HG03175 (cell line): Measurements from ENCODE around the gene PUDP.

Experiments
- ATAC-seq: cut with Tn5 transposase; IDR thresholded peaks from one replicate; pipeline ENCODE4 v1.9.1; 2021; ENCODE audit warnings: mild to moderate bottlenecking, moderate library complexity; ENCODE audit not compliant: unreplicated experiment

PUDP gene

DNA sequence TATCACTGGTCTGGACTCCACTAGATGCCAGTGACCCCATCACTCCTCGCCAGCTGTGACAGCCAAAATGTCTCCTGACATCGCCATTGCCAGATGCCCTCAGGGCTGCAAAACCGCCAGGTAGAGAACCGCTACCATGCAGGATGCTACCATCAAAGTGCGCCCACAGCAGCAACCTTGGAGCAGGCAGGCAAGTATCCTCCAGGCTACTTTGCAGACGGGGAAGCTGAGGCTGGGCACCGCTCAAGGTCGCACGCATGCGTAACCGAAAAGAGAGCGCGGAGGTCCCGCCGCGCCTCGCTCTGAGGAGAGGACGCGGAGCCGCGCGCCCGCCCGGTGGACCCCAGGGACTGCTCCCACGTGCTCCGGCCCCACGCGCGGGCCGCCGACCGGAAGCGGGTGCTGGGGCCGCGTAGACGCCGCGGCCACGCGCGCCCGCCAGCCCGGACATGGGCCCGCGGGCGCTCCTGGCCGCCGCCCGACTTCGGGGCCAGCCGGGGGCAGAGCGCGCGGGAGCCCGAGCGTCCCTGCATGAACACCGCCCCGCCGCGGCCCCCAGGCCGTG lies 458 bp downstream of the PUDP start, which contains the start of gene STS:
Gene STS (plus strand): TSS at position 300 of the 565 bp plus-strand sequence. CDS start 105,488 bp downstream, outside the sequence.
- ATAC-seq, result peak; percentile 44

DNA sequence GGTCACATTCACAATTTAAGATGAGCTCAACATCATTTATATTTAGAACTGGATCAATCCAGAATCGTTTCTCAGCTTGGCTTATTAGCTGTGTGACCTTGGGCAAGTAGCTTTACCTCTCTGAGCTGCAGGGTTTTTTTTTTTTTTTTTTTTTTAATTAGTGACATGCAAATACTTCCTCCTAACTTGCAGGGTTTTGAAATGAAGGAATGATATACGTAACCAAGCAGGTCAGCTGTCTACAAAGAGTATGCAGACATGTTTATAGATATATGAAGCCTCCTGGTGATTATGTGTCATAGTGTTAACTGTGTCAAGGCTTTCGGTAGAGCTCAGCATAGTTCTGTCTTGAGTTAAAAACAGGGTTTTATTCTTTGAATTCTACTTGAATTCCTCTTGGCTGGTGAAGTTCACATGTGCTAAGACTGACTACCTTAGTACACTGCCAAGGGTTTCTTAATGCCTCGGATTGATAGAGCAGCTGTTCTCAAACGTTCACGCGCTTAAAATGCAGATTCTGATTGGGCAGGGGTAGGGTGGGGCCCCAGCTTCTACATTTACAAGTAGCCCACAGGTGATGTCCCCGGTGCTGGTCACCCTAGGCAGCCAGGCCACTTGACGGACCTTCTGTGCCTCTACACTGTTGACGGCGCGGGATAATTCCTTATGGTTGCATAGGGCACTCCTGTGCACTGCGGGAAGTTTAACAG lies 1.1 kb downstream of the PUDP start:
- peak; percentile 15 for ATAC-seq

DNA sequence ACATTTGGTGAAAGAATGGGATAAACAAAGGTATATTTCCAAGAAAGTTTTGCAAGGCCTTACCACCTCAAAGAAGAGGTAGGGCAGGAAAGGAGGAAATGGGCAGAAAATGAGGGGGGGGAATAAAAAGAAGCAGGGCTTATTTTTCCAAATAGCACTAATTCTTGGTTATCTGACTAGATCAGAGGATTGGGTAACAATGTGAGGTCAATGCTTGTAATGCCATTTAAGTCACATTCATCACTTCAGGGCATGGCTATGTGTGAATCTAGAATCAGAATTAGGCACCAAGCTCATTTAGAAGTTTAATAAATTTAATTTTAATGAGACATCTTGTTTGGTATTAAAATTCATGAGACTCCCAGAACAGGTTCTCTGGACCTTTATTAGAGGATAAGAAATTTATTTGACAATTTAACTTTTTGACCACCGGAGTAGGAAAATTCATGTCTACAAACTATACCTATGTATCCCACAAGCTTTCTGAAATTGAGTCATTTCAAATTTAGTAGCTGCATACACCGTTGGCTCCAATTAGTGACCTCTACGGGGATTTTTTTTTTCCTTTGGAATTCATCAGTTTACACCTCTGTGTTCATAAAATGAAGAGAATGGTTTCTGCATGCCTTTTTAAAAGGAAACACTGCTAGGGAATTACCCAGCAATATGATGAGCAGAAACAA lies 1.8 kb downstream of the PUDP start:
- no peak for ATAC-seq

DNA sequence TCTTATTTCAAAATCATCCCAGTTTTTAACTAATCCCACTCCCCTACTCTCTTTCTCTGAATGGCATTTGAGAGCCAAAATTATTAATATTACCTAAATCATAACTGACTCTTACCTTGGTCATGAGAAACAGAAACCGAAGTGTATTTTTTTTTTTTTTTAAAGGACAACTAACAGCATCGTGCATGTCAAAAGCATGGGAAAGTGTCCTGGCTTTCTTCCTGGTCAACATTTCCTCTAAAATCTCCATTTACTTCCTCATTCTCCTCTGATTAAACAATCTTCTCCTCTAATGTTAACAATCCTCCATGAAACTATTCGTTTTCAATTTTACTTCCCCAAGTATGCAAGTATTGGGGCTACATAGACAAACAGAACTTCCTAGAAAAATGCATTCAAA lies 2.5 kb downstream of the PUDP start:
- no peak for ATAC-seq

DNA sequence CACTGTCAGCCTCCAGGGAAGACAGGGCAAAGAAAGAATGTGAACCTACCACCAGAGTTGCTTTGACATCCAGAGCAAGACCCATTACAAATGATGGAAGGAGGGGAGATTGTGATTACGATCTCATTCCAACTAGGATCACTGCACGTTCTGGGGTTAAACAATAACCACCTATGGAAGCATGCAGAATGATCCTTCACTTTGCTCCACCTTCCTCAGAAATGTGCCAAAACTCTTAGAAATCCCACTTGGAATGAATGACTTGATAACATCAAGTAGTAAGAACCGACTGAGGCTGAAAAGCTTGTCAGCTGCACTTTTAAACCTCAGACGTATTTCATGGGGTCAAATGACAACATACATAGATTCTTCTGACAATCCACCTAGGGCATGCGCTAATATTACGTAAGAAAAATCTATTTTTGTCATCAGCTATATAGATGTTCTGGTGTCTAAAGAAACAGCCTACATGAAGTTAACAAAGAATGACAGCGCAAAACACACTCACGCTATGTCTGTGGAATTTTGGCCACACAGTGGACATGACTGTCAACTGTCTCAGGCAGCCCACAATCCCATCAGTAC lies 3.9 kb downstream of the PUDP start:
- no peak for ATAC-seq

DNA sequence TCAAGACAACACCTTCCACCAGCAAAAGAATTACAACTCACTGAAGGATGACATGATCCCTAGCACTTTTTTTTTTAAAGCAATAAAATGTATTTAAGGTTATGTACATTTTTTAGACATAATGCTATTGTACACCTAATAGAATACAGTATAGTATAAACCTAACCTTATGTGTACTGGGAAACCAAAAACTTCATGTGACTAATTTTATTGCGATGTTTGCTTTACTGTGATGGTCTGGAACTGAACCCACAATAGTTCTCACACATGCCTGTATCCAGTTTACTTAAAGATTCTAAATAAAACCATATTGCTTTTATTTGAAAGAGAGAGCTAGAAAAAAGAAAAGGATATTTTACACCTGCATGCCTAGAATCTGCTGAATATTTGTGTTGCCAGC lies 4.9 kb downstream of the PUDP start:
- ATAC-seq, result no peak

DNA sequence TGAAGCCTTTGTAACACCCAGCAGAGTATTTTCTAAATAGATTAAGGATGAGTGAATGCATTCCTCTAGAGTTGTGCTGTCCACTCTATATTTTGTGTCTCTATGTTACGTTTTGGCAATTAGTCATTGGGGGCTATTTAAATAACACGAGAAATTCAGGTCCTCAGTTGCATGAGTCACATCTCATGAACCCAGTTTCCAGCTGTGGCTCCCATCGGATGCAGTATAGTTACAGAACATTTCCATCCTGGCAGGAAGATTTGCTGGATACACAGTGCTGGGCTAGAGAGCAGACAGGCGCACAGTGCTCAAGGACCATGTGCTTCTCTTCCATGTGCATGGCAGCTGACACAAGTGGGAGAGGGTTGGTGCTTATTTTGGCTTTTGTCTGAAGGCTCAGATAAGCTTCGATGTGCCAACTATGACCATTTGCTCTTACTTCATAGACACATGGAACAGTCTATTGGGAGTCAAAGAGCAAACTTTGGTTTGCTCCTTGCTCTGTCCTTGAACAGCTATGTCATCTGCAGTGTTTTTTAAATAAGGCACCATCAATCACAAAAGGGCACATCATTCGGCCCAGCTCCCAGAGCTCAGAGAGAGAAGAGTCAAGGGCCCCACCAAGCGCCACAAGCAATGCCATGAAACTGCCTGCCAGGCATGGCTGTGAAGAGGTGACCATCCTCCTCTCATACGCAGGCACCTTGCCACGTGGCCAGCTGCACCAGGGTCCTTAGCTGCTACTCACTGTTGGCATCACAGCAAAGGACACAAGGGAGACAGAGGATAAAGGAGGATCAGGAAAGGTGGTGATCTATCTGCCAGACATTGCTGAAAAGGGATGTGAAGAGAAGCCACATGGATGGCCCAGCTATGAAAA lies 8.5 kb downstream of the PUDP start:
- no peak for ATAC-seq

DNA sequence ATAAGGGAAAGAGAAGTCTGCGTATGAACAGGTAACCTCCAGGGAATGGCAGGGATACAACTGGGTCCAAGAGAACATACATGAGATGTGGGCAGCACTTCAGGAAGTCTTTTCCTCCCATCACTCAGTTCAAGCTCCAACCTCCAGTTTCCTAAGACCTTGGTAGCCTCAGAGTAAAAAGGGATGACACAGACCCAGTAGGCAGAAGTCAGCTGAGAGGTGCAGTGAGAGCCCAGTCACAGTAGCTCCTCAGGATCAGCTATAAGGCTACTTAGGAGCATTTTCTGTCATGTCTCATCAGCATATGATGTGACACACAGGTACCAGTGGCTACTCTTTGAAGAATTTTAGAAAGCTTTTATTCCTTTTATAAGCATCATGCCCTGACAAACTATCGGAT lies 13.0 kb downstream of the PUDP start:
- no peak for ATAC-seq

DNA sequence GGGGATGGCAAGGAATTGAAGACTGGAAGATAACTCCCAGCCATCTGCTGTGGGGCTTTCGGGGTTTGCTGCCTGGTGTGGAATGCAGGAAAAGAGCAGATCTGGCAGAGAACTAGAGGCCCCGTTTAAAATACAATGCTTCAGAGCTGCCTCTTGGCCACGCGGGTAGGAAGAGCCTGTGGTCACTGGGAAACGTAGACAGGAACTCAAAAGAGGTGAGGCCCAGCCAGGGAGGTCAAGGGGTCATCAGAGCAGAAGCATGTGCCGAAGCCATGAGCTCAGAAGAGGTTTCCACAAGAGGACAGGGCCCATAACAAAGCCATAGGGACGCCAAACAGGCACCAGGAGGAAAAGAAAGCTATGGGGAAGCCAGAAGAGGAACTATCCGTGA lies 14.9 kb downstream of the PUDP start:
- ATAC-seq, result peak; percentile 9

DNA sequence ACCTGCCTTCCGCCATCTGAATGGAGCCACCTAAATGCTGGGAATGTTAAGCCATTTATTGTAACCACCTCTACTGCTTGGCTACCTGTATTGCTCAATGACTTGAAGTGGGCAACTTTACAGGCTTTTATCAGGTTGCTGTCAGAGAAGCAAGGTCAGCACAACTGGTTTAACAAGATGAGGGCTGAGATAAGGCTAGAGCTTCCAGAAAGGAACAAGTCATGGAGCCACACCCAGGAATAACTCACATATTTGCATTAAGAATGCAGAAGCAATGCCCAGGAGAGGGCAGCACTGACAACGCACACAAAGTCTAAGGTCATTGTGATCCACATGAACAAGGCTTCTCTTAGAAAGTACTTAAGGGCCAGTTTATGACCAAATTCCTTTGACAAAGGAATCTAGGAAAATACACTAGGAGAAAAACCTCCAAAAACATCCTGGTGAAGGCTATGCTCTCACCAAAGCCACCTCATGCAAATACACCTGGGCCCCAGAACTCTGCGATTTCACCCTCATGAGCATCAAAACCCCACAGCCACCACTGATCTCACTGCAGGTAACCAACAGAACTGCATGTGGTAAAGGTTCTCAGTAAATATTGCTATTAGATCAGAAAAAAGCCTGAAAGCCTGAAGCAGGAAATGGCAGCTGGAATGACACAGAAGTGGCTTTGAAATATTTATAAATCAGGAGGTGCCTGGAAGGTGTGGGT lies 15.5 kb downstream of the PUDP start:
- ATAC-seq, result peak; percentile 86

DNA sequence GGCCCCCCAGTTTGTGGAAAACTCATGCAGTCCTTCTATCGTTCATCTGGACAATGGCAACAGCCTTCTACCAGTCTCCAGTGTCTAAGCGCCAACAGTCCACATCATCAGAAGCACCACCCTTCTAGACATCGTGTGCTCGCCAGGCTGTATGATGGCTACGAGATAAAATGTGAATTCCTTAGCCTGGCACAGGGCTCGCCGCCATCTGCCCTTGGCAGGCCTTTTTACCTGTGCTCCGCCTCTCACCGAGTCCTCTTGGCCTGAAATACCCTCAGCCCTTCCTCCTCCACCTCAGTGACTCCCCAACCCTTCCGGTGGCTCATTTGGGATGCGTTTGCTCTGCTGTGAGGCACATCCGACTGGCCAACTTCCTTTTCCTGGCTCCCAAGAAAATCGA lies 16.3 kb downstream of the PUDP start:
- no peak for ATAC-seq

DNA sequence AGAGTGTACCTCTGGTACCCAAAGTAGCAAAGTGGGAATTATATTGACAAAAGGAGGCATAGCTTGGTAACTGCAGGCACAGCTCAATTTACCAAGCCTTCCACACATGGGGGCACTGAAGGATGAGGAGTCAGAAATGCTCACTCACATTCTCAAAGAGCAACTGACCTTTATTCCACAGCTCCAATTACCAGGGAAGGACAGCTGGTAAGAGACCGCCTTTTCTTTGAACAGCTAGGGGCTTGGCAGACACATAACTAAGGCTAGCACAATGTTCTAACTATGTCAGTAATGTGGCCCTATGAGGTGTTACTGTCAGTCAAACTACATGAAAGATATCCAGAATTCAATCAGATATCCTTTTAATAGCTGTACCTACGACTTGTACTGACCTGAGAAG lies 20.9 kb downstream of the PUDP start:
- no peak for ATAC-seq

DNA sequence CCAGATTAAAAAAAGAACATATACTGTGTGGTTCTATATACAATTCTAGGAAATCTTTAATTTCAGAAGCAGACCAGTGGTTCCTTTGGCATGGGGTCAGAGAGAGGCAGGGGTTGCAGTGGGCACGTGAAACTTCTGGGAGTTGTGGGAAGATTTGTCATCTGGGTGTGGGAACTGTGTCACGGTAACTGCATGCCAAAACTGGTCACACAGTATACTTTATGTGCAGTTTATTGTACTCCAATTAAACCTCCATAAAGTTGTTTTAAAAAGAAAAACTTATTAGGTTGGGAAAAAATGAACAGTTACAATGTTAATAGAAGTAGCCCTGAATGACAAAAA lies 27.1 kb downstream of the PUDP start:
- no peak for ATAC-seq

DNA sequence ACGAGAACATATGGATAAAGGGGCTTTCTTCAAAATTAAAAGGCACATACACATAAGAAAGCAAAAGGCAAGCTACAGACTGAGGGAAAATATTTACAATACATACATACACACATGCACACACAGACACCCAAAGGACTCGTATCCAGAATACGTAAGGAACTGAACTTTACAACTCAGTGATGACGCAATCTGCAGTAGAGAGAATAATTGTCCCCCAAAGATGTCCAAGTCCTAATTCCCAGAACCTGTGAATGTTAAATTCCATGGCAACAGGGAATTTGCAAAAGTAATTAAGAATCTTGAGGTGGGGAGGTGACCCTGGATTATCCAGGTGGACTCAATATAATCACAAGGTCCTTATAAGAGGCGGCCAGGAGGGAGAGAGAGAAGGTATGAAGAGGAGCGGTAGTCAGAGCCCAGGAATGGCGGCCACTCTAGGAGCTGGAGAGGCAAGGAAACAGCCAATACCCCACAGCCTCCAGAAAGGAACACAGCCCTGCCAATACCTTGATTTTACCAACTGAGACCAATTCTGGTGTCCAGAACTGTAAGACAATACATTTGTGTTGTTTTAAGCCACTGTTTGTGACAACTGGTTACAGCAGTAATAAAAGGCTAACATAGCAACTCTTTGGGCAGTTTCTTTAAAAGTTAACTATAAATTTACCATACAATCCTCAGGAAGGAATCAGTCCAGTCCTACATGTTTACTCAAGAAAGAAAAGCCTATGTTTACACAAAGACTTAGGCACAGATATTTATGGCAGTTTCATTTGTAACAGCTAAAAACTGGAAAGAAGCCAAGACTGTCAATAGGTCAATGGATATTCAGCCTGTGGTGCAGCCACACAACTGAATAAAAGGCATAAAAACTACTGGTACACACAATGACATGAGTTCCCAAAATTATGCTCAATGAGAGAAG lies 27.7 kb downstream of the PUDP start:
- no peak for ATAC-seq

DNA sequence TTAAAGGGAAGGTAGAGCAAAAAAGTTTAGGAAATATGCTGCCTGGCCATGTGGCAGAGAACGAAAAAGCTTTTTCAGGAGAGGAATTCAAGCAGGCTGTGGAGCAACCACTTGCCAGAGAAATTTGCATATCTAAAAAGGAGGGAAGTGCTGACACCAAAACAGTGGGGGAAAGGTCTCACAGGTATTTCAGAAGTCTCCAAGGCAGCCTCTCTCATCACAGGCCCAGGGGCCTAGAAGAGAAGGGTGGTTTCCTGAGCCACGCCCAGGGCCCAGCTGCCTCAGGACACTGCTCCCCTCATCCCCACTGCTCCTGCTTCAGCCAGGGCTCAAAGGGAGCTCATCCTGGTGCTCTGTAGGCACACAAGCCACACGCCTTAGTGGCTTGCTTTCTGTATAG lies 30.4 kb downstream of the PUDP start:
- ATAC-seq, result no peak

DNA sequence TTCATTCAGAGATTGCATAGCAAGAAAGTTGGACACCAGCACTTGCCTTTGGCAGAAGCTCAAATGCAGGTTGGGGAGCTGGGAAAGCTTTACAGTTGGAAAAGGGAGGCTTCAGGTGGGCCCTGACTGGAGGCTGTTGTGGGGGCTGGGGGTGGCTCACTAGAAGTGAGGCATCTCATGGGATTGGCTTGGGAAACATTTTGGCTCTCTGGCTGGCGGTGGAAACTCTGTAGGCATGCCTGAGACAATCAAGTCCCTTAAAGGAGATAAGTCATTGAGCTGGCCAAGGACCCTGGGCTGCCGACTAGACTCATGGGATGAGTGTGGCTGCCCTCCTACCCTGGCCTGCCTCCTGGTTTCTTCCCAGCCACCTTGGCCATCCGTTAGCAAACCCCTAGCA lies 31.9 kb downstream of the PUDP start:
- ATAC-seq, result no peak

DNA sequence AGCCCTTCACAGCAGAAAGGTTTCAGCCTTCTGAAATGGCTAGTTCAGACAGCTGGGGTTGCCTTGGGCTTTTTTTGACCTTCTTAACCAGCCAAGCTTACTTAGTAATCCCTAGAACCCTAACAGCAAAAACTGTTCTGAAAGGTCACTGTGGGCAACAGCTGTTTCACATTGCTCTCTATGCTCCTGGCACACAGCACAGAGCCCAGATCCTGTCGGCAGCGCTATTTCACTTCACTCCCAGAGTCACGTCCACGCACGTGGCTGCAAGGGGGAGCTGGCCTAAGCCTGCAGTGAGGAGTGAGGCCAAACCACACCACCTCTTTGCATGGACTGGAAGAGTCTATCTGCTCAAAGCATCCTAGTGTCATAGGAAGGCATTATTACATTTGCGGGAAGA lies 32.4 kb downstream of the PUDP start:
- ATAC-seq, result peak; percentile 73

DNA sequence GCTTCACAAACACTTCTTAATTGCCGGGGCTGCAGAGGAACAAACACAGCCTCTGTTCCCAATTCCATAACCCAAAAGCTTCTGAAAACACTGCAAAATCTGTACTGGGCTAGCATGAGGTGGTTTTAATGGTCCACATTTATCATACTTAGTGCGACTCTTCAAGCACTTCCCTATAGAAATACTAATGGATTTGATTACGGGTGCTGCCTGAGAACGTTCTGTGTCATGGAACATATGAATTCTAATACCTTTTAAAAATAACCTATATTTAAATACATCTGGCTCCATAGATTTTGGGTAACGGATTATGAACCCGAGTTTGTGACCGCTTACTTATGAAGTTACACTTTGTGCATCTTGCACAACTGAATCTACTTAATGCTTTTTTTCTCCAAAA lies 35.9 kb downstream of the PUDP start:
- ATAC-seq, result no peak

DNA sequence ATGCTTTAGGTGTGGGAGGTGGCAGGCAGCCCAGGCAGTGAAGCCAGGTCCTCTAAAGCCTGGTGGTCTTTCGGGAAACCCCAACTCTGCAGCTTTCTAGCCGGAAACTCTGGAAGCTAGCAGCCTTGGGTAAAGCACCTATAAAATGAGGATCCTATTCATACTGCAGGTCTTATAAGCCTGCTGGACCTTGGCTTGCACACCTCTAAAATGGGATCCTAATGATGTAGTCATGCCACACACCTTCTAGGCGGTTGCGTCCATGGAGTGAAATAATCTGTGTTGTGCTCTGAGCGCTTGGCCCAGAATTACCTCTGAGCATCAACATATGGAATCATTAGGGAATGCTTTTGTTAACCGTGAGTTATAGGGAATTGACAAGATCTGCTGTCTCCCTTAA lies 36.4 kb downstream of the PUDP start:
- no peak for ATAC-seq
